Measurements from ENCODE around the gene LGALS9.
"Not testable (repeated sequence)": the region's sequence is repeated elsewhere in the genome, so short reads cannot be mapped to it uniquely, and the experiment has no call there.

LGALS9 gene

DNA sequence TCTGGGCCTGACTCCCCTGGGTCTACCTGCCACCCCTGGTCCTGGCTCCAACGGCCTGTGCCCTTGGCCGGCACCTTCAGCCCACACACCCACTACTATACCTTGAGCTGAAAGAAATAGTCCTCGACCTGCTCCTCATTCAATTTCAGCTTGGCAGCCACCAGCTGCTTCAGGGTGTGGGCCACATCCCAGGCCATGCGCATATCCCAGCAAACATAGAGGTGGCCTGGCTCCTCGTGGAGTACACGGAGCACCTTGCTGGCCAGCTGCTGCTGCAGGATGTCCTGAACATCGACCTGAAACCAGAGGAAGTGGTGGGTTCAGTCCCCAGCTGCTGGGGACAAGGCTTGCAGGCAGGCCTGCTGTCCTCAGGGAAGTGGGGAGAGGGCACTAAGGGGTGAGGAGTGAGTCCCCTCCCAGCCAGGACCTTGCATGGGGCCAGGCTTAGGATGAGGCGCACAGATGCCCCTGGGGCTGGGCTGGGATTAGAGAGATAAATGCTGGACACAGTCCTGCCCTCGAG, 22.5 kb downstream of the LGALS9 start:
- DNase-seq (ENCODE audit: low read depth in 3 of 3, low spot score in 1 of 3) = not testable (repeated sequence)

DNA sequence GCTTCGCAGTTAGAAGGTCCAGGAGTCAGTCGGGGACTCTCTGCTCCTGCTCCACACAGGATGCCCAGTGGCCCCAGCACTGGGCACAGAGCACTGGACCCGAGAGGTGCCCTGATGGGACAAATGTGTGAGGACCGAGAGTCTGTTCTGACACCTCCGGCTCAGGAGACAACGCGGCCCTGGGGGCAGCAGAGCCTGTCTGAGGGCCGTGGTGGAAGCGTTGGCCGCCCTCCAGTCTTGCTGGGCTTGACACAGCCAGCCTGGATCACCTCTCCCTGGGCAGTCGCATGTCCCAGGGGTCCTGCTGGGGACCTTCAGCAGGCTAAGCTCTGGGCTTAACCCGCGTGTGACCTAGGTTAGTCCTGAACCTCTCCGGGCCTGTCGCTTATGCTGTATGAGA, 23.1 kb downstream of the LGALS9 start:
- no peak for DNase-seq (ENCODE audit: low read depth in 3 of 3, low spot score in 1 of 3)

DNA sequence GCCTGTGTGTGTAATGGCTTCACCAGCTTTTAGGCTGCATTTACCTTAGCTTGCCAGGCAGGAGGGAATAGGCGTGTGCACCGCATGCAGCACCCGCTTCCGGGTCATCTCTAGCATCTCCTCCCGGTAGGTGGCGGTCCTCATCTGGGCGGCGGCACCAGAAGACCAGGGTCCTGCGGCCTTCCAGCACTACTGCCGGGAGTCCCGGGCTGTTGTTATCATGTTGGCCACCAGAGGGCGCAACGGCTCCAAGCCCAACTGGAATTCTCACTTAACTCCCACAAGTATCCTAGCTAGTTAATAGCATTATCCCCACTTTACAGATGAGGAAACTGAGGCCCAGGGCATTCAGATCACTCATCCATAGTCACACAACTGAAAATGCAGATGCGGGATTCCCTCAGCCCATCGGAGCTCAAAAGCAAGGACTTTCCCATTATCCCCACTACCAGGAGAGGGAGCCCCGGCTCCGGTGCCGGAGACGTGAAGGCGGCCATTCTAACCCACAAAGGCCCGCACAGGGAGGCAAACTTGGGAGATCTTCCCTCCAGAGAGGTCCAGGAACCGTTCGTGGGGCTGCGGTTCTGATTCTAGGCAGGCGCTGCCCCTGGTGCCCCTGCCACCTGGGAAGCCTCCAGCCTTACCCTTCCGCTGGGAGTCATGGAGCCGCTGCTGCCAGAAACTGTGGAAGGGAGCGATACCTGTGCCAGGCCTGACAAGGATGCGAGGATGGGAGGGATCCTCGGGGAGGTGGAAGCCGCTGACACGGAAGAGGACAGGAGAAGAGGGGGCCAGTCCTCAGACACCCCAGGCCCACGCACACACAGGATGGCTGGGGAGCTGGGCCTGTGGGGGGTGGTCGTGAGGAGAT, 23.9 kb downstream of the LGALS9 start:
- DNase-seq (ENCODE audit: low read depth in 3 of 3, low spot score in 1 of 3) = peak; percentile 14 to 59 (median 16)

DNA sequence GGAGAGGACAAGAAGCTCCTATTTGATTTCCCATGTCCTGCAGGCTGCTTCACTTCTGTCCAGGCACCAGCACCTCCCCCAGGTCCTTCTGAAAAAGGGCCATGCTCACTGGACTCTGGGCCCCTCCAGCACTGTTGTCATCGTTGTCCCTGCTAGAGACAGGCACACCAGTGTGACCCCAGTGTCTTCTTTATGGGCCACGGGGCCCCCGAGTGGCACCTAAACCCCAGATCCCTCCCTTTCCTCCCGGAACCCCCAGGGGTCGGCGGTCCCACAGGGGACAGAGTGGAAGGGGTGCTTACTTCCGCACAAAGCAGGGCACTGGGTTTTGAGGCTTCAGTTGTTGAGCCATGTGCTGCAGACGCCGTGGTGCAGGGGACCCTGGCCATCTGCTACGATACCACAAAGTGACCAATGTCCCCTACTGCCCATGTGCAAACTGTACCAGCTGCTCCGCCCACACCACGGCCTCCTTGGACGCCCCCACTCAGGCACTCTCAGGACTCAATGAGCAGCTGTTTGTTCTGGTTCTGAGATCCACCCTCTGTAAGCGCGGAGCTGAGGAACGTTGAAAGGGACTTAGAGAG, 24.6 kb downstream of the LGALS9 start:
- not testable (repeated sequence) for DNase-seq (ENCODE audit: low read depth in 3 of 3, low spot score in 1 of 3)

DNA sequence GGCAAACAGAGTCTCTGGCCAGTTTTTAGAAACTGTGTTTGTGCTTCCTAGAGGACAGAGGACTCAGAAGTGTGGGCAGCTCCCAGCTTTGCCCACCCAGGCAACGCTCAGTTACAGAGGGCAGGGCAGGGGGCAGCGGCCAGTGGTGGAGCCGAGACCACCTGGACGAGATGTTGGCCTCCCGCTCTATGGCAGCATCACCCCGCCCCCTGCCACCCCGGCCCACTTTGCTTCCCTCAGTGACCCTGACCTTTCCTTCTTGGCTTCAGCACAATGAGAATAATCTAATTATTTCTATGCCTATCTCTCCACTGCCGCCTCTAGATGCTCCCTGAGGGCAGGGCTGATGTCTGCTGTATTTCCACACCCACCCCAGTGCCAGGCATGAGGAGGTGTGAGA, 25.6 kb downstream of the LGALS9 start:
- not testable (repeated sequence) for DNase-seq (ENCODE audit: low read depth in 3 of 3, low spot score in 1 of 3)

DNA sequence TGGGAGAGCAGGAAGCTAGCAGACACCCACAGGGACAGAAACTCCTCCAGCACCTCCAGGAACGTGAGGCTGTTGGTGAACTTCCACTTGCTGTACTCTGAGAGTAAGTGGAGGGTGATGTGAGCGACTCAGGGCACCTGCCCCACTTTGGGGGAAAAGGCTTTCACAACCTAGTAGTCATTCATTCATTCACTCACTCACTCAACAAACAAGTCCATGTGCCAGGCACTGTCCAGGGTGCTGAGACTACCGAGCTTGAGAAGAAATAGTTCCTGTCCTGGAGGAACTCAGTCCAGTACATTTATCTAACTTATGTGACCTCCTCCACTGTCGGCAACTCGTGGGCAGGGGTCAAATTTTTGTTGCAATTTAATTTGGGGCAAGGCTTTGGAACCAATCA, 26.6 kb downstream of the LGALS9 start:
- no peak for DNase-seq (ENCODE audit: low read depth in 3 of 3, low spot score in 1 of 3)

DNA sequence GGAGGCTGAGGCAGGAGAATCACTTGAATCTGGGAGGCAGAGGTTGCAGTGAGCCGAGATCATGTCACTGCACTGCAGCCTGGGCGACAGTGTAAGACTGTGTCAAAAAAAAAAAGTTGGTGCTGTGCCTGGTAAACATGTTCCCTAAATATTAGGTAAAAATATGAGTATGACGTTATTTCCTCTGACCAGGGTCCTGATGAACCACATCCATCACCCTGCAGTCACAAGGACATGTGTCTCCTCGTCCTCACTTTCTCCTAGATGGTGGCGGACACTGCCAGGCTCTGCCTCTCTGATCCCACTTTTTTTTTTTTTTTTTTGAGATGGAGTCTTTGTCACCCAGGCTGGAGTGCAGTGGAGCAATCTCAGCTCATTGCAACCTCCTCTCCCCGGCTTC, 28.7 kb downstream of the LGALS9 start:
- no peak for DNase-seq (ENCODE audit: low read depth in 3 of 3, low spot score in 1 of 3)

DNA sequence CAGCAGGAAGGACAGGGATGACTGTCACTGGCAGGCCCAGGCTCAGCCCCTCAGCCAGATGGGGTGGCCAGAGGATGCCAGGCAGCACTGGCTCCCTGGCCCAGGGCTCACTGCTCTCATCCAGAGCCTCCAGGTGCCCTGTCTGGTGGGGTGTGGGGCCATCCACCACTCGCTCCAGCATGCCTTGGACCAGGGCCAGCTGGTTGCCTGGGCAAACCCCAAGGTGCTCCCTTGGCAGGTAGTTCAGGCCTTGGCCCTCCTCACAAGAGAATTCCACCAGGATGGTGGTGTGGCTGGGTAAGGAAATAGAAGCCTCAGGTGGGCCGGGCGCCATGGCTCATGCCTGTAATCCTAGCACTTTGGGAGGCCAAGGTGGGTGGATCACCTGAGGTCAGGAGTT, 29.4 kb downstream of the LGALS9 start:
- DNase-seq (ENCODE audit: low read depth in 3 of 3, low spot score in 1 of 3) = no peak

DNA sequence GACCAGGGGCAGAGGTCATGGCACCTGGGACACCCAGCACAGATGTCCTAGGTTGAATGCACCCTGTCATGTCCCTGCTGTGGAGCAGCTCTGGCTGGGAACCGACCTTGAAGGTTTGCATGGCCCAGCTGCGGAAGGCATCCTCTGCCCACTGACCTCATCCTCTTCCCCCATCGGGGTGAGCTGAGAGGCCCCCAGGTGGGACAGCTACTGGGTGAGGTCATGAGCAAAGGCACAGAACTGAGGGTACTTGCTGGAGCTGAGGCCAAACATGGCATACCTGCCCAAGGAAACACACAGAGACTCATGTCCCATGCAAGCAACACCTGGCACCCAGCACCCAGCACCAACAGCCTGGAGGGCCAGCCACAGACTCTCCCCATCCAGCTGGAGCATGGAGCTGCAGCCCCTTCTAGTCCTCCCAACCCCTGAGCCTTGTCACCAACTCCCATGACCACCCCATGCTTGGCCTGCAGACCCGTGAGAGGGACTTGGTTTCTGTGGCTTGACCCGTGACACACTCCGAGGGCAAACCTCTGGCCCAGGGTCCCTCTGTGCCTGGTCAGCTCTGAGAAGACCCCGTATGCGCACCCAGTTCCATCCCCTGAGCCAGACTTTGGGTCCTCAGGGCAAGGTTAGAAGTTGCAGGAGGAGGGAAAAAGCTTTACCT, 33.1 kb downstream of the LGALS9 start:
- no peak for DNase-seq (ENCODE audit: low read depth in 3 of 3, low spot score in 1 of 3)

DNA sequence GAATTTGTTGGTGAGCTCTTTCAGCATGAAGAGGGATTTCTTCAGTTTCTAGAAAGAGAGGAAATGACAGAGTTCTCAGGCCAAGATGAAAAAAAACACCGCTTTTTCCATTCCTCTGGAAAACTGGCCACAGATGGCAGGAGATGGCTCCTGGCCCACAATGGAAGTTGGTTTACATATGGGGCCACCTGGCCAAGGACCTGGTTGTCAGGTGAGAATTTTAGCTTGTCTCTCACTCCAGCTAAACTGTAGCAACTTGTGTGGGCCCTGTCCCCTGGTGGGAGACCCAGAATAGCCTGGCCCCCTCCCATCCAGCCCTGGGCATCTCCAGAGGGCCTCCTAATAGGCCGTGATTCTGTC, 33.6 kb downstream of the LGALS9 start:
- no peak for DNase-seq (ENCODE audit: low read depth in 3 of 3, low spot score in 1 of 3)

DNA sequence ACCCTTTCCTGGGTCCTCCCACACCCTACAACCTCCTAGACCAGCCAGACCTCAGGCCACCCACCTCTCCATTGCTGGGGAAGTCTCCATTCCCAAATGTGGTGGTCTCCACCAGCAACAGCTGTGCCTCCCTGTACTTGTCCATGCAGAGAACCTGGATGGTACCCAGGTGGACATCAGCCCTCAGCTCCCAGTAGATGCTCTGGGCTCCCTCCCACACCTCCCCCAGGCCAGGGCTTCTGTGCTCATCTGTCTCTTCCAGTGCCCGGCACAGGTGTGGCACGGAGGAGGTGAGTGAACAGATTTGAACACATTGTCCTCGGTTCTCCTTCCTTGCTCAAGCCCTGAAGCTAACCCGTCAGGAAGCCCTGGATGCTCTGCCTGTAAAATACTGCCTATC, 34.6 kb downstream of the LGALS9 start:
- no peak for DNase-seq (ENCODE audit: low read depth in 3 of 3, low spot score in 1 of 3)

DNA sequence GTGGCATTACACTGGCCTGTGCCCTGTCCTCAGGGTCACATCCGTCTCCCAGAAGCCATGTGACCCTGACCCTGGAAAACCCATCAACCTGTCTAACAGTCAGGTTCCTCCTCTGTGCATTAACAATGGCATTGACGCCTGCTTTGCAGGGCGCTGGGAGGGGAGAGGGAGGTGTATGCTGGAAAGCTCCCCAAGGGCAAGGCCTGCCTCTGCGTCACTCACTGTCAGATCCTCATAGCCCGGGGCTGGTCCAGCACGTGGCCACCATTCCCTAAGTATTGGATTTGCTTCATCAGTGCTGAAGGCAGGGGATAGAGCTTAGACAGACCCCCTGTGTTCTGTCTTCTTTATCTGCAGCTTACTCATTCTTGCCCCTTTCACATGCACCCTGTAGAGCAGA, 35.3 kb downstream of the LGALS9 start:
- not testable (repeated sequence) for DNase-seq (ENCODE audit: low read depth in 3 of 3, low spot score in 1 of 3)

DNA sequence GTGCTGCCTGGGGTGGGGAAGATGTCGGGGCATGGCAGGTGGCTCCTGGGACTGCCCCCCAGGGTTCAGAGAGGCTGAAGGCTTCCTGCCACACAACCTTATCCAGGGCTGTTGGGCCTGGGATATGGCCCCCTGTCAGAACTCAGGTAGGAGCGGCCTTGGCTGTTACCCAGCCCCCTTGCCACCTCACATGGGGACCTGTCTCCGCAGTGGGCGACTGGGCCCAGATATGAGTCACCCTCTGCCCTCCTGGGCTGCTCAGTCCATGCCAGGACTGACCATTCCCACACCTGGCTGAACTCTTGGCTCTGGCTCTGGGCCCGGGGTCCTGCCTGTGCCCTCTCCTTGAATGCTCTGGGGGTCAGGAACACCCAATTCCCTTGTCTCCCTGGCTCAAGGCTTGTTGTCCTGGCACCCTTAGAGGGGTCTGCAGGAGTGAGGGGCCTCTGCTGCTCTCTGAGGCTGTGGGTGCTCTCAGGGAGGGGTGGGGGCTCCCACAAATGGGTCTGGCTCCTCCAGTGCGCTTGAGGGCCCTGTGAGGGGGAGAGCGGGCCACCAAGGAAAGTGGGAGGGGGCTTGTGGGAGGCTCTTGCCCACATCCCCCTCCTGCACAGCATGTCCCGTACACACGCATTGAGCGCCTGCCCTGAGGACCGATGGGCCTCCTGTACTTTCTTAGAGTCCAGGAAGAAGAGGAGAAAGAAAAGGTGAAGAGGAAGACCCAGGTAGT, 36.0 kb downstream of the LGALS9 start:
- DNase-seq (ENCODE audit: low read depth in 3 of 3, low spot score in 1 of 3) = no peak

DNA sequence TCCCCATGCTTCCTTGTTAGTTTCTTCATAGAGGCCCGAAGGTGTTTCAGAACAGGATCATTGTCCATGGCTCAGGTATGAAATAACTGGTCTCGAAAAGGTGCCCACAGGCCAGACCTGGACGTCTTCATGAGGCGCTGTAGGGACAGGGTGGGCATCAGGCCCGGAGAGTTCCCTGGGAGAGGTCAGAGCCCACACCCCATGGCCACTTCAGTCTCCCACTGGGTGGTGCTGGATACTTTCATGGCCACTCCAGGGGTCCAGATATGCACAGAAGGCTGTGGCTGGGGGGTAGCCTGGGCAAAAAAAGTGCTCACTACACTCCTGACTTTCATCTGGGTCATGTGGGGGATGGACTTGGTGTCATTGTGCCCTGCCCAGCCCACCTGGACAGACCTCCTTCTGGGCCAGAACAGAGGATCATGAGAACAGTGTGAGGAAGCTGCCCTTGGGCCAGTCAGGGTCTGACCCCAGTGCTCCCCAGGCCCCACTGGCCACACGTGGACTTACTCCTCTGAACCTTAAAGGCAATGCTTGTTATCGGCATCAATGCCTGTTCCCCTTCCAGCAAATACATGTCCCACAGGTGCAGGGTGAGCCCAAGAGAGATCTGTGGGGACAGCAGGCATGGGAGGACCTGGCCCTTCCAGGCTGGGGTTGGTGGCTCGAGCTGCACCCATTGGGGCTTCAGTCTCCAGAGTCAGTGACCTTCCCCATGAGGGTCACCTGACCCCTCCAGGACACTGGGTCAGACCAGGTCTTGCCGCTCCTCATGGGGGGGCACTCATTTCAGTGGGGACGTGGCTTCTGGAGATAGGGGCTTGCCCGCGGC, 36.9 kb downstream of the LGALS9 start:
- DNase-seq (ENCODE audit: low read depth in 3 of 3, low spot score in 1 of 3) = no peak

DNA sequence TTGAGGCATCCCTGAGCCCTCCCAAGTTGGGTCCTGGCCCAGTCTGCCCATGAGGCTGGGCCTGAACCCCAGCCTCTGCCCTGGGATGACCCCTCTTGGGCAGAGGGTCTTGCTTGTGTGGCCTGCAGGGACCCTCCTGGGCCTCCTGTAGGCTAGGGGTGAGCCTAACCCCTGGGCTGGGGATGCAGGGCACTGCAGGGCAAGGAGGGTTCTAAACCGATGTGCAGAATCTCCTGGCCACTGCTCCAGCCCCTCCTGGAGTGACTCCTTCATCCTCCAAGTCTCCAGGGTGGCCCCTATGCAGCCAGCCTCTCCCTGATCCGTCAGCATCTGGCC, 37.5 kb downstream of the LGALS9 start:
- DNase-seq (ENCODE audit: low read depth in 3 of 3, low spot score in 1 of 3) = no peak

DNA sequence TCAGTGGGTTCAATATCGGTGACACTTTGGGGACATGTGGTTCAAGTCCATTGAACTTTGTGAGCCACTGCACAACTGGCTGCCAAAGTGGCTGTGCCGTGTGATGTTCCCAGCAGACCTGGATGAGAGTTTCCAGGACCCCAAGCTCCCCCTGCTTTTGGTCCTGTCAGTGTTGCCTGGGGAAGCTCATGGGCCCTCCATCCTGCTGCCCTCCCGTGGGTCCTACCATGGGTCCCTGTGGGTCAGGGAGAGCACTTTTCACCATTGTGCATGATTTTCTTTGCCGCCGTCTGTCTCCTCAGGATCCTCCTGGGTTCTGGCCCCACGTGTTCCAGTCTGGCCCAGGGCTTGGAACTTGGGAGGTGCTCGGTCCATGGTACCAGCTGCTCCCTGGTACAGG, 38.1 kb downstream of the LGALS9 start:
- DNase-seq (ENCODE audit: low read depth in 3 of 3, low spot score in 1 of 3) = no peak

DNA sequence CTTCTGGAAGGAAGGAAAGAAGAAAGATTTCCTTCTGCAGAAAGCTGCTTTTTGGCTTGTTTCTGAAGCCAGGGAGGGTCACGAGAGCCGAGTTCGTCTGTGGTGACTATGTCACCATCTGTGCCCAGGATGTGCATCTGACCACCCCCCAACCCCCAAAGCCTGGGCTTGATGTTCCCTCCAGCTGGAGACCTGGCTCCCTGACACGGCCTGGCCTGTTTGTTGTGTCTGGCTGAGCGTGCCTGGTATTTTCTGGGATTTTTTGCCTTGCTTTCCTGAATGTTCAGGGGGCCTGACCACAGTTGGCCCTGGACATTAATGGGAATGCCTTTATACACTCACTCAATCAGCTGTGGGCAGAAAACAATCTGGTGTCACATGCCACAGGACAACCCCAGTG, 38.9 kb downstream of the LGALS9 start:
- DNase-seq (ENCODE audit: low read depth in 3 of 3, low spot score in 1 of 3) = no peak

DNA sequence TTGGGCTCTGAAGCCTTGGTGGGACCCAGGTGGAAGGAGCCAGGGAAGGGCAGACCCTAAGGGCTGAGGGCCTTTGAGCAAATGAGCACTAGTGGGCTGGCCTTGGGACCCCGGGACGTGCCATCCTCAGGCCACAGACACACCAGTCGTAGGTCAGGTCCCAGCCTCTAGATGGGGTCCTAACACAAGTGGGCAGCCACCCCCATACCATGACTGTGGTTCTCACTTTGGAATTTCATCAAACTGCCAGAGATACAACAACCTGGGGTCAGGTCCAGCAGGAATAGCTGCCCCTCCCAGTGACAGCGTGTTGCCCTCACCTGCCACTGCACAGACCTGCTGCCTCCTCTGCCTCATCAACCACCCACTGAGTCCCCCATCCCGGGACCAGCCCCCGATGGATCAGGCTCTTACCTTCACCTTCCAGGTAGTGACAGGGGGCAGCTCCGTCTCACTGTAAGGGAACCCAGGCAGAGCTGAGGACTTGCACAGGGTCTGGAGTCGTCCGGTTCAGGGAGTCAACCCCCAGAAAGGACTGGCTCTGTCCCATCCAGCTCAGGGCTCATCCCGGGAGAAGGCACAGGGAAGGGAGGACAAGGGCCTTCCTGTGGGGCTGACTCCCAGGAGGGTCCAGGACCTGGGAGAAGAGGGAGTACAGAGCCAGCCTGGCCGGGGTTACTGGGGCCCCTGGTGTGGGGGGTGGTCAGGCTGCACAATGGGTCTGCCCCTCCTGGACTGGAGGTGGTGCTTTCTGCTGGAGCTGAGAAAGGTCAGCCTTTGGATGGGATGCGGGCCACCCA, 40.0 kb downstream of the LGALS9 start:
- DNase-seq (ENCODE audit: low read depth in 3 of 3, low spot score in 1 of 3) = no peak

DNA sequence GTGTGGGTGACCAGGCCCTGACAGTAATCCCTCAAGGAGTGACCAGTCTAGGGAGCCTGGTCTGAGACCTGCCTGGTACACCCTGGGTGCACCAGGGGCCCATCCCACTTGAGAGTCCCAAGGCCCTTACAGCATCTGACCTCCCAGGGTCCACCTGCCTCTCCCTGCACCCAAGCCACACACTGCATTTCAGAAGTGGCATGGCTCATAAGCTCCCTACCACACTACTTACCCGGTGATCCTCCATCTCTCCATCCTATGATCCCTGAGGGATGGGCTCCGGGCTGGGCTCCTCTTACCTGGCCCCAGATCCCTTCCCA, 40.6 kb downstream of the LGALS9 start:
- DNase-seq (ENCODE audit: low read depth in 3 of 3, low spot score in 1 of 3) = no peak

DNA sequence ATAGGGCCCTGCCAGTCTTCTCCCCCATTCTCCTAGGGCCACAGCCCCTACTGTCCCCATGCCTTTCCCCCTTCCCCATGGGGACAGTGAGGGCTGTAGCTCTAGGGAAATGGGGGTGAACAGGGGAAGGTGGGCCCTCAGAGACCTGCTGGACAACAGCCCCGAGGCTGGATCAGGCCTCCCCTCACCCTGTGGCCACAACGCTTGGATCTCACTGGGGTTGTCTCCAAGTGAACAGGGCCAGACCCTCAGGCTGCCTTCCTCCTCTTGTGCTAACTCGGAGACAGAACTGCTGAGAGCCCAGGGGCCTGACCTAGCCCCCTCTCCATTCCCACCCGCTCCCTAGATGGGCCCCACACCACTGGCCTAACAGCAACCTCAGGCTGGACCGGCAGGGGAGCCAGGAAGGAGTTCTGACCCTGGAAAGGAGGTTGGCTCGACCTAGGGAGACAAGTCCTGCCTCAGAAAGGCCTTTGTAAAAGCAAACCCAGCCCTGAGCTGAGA, 41.0 kb downstream of the LGALS9 start:
- DNase-seq (ENCODE audit: low read depth in 3 of 3, low spot score in 1 of 3) = not testable (repeated sequence)

All from stimulated activated CD4-positive, alpha-beta T cell treated with anti-CD3 and anti-CD28 coated beads, TNF-alpha, amount 100 ng/mL, for 1 hour (primary cell).